ENCODE results near the gene ZER1.
"Not testable (repeated sequence)": the region's sequence is repeated elsewhere in the genome, so short reads cannot be mapped to it uniquely, and the experiment has no call there.

Gene ZER1

DNA sequence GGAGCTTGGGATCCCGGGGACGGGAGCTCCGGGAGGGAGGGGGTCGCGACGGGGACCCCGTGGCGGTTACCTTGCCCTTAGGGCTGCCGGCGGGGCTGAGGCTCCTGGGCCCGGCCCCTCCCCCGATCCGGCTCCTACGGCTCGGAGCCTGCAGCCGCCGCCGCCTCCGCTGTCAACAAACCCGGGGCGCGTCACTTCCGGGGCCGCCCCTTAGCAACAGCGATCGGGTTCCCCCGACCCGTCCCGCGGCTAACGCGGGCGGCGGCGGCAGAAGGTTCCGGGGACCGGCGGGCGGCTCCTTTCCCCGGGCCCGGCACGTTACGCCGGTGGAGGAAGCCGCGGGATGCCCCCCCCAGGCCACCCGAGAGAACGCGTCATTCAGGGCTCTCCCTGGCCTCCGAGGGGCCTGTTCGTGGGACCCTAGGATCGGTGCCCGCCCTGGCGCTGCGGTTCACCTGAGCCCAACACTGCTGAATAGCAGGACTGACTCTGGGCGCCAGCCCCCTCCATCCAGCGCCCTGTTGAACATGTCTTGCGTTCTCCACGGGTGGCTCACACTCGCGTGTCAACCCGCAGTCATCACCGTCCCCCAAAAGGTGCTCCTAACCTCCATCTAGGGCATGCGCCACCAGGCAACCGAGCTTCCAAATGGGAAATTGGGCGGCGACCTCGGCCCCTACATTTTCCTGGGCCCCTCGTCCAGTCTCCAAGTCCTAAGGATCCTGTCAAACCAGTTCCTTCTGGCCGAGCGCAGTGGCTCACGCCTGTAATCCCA lies at the start of gene ZER1:
Gene ZER1, minus strand, starts transcription at position 183 of the 775 bp plus-strand sequence. CDS start 16,362 bp downstream, outside the sequence.
- peak; percentile 97 for DNase-seq

DNA sequence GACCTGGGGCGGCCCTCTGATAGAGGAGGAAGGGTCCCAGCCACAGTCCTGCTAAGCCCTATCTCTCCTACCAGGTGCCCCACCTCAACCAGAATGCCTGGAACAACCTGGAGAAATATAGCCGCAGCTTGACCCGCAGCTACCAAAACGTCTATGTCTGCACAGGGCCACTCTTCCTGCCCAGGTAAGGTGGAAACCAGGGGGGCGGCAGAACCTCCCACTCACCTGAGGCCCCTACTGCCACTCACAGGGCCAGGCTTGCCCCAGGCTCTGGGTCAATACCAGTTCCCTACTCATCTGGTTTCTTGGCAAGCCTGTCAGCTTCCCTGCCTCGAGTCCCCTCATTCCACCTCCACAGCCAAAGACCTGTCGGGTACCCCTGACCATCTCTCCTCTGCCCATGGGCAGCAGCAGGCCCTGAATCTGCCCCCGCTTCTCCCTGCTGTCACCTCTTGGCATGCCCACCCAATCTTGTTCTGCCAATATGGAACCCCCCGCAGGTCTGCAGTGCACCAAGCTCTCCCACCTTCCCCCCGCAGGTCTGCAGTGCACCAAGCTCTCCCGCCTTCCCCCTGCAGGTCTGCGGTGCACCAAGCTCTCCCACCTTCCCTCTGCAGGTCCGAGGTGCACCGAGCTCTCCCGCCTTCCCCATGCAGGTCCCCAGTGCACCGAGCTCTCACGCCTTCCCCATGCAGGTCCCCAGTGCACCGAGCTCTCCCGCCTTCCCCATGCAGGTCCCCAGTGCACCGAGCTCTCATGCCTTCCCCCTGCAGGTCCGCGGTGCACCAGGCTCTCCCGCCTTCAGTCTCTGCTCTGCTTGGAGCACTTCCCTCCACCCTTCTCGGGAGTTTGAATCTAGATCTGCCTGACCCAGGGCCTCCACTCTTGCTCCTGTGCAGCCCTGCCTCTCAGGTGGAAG lies 49.2 kb upstream of the ZER1 start:
- no peak for DNase-seq

DNA sequence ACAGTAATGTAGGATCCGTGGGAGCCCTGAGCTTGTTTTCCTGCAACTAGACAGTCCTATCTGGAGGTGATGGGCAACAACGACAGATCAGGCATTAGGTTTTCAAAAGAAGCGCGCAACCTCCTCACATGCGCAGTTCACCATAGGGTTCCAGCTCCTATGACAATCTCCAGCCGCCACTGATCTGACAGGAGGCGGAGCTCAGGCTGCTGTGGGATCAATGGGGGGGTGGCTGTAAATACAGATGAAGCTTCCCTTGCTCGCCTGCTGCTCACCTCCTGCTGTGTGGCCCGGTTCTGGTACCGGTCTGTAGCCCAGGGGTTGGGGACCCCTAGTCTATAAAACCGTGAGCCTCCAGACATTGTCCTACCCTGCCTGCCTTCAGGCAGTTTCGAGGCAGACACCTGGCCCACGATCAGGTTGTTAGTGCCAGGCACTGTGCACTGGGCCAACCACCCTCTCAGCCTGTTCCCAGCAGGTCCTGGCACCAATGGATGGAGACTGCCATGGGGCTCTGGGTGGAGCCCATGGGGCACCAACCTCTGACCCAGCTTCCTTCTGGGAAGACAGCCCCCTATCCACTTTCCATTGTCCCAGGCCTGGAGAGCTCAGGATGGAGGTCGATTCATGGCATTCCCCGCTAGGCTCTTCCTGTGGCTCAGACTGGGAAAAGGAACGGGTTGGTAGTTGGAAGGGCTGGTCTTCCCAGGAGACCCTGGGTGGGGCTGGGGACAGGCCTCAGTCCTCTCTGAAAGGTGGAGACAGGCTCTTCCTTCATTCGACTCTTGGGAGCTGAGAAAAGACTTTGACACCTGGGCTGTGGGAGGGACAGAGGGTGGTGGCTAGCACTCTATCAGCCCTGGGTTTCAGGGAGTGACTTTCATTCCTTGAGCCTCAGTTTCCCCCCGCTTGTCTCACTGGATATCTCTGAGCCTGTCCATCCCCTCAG lies 48.3 kb upstream of the ZER1 start:
- DNase-seq, result no peak

DNA sequence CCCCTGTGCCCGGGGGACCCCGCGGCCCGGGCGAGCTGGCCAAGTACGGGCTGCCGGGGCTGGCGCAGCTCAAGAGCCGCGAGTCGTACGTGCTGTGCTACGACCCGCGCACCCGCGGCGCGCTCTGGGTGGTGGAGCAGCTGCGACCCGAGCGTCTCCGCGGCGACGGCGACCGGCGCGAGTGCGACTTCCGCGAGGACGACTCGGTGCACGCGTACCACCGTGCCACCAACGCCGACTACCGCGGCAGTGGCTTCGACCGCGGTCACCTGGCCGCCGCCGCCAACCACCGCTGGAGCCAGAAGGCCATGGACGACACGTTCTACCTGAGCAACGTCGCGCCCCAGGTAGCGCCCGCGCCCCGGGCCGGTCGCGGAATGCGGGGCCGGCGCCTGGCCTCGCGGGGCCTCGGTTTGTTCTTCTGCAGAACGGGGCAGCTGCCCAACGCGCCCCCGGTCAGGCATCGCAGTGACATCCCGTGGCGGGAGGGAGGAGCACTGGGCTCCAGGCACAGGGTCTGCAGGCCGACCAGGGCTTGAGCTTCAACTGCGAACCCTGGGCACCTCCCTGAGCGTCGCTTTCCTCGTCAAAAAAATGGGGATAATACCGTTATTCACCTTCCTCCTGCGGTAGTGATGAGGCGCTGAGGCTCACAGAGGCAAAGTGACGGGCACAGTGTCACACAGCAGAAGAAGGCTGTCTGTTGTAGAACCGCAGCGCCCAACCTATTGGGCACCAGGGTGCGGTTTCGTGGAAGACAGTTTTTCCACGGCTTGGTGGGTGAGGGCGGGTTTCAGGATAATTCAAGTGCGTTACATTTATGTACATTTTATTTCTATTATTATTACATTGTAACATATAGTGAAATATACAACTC lies 47.4 kb upstream of the ZER1 start:
- peak; percentile 26 for DNase-seq

DNA sequence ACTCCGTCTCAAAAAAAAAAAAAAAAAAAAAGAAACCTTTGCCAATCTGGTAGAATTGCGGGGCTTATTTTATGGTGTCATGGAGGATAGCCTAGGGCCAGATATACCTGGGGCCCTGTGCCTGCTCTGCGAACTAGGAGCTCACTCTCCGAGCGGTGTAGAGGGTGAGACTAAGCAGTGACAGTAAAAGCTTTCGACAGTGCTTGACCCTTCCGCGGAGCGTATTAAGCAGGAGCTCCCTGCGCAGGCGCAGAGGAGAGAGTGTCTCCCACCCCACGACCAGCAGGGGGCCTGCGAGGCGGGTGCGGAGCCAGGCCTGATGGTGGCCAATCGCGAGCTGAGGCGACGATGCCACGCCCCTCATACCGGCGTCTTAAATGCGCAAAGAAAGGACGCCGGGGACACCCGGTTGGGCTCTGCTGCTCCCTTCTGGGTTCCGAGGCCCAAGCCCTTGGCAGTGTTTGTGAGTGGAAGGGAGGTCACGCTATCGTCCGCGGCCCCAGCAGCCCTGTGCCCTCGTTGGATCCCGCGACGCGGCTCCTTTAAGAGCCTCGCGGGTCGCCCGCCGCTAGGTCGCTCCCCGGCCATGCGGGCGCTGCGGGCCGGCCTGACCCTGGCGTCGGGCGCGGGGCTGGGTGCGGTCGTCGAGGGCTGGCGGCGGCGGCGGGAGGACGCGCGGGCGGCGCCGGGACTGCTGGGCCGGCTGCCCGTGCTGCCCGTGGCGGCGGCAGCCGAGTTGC lies 46.5 kb upstream of the ZER1 start, which contains the start of gene ENDOG:
Gene ENDOG, plus strand, starts transcription at position 402 of the 740 bp plus-strand sequence. Its CDS starts 185 bp downstream, at position 587.
- peak; percentile 99 for DNase-seq

DNA sequence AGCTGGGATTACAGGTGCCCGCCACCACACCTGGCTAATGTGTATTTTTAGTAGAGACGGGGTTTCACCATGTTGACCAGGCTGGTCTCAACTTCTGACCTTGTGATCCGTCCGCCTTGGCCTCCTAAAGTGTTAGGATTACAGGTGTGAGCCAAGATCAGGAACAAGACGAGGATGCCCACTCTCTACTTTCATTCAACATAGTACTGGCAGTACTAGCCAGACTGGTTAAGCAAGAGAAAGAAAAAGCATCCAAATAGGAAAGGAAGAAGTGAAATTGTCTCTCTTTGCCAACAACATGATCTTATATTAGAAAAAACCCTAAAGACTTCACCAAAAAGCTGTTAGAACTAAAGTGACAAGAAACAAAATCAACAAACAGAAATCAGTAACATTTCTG lies 39.1 kb upstream of the ZER1 start:
- no peak for DNase-seq

DNA sequence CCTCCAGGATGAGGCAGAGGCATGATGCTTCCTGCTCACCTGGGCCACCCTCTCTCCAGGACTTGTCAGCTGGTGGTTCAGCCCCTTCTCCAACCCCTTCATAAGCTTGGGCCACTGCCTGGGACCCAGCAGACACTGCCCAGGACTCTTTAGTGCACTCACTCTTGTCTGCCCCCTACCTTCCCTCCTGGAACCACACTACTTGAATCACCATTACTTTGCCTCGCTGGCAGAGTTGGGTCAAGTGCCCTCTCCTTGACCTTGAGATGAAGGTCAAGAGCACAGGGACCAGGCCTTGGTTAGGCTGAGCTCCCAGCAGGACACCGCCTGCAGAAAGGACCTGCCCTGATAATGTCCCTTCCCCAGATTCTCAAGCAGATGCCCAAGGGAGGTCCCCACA lies 38.1 kb upstream of the ZER1 start:
- no peak for DNase-seq

DNA sequence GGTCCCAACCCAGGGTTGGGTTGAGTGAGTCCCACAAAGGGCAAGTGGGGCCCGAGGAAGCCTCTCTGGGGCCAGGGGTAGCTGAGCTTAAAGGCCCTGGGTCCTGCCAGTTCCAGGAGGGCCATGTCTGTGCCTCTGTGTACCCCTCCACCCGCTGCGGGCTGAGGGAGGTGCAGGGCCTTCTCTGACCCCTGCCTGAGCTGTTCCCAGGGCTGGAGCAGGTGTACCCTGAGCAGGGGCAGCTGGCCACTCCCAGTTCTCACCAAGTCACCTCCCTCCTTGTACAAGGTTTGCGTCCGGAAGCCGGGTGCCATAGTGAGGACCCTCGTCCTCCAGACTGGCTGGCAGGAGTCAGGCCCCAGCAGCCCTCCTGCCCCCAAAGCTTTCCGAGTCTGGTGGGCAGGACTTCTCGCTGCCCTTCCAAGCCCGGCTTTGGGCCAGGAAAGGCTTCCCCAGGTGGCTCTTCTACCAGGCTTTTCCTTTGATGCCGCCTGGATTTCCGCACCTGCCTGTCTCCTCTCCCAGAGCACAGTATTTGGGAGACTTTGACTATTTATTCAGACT lies 37.4 kb upstream of the ZER1 start:
- DNase-seq, result no peak

DNA sequence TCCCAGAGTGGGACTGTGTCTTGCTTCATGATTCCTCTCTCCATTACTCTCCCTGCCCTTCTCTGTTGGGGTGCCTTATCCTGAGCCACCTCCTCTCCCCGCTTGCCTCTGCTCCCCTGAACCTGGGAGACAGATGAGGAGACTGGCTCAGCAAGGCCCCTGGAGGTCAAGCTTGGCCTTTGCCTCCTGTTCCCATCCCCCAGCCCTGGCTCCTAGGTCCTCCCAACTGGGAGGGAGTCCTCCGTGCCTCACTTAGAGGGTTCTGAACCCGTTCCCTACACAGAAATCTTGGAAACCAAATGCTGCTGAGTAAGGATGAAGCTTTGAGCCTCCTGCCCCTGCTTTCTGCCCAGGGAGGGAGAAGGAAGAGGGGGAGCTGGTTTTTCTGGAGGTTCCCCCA lies 36.8 kb upstream of the ZER1 start:
- DNase-seq, result no peak

DNA sequence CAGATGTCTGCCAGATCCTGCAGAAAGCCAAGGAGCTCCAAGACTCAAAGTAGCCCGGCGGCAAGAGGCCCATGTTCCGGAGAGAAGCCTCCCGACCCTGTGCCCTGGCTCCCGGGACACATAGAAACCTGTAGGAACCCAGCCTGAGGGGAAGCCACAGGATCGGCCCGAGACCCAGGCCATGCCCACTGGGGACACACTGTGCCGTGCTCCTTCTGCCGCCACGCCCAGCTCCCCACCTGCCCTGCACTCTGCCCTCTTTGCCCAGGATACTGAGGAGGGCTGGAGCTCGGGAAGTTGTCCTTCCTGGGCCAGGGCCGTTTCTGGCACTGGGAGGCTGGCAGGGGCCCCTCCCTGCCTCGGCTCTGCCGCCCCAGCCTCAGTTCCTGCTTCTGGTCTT lies 36.1 kb upstream of the ZER1 start:
- DNase-seq, result no peak

DNA sequence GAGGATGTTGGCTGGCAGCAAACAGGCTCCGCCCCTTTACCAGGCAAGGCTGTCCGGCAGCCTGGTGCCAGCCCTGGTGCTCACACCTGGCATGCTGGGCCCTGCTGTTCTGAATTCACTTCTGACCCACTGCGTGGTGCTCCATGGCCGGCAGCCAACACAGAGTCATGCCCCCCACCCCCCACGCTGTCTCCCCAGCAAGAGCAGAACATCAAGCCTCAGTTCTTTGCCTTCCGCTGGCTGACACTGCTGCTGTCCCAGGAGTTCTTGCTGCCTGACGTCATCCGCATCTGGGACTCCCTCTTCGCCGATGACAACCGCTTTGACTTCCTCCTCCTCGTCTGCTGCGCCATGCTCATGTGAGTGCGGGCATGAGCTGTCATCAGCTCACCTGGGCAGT lies 33.9 kb upstream of the ZER1 start:
- no peak for DNase-seq

DNA sequence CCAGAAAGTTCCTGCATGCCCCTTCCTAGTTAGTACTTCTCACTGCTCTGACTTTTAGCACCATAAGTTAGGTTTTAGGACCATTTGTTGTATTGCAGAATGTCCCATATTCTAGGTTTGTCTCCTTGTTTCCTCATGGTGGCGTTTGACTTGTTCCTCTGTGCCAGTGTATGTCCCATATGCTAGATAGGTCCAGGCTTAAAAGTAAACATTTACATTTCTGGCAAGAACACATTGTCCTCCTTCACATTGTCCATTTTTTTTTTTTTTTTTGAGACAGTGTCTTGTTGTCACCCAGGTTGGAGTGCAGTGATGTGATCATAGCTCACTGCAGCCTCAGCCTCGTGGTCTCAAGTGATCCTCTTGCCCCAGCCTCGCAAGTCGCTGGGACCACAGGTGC lies 30.8 kb upstream of the ZER1 start:
- DNase-seq, result no peak

DNA sequence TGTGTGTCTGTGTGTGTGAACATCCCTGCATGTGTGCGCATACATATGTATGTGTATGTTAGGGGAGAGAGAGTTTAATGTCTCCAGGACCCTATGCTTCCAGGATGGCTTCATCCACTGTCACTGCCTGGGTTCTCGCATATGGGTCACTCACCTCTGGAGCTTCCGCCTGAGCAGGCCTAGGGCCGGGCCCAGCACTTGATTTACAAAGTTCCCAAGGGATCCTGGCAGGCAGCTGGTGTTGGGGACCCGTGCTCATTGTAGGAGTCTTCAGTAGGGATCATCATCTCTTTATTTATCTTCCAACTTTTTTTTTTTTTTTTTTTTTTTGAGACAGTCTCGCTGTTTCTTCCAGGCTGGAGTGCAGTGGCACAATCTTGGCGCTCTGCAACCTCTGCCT lies 28.3 kb upstream of the ZER1 start:
- DNase-seq, result no peak

DNA sequence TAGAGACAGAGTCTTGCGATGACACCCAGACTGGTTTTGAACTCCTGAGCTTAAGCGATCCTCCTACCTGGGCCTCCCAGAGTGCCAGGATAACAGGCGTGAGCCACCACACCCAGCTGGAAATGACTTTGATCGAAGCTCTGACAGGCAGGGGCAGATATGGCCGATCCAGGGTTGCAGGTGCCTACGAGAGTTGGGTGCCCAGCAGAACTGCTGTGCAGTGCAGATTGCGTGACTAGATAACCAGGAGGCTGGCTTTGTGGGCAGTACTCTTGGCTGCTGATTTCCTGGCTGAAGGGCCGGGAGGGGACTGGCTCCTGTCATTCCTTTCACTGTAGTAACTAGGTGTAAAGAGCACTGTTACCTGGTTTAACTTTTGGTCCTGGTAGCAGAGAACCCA lies 27.2 kb upstream of the ZER1 start:
- no peak for DNase-seq

DNA sequence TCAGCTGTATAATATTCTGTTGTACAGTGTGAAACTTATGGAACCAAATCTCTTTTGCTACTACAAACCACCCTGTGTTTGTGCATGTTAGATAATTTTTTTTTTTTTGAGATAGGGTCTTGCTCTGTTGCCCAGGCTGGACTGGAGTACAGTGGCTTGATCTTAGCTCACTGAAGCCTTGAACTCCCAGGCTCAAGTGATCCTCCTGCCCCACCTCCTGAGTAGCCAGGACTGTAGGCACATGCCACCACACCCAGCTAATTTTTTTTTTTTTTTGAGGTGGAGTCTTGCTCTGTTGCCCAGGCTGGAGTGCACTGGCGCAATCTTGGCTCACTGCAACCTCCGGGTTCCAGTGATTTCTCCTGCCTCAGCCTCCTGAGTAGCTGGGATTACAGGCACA lies 23.2 kb upstream of the ZER1 start:
- DNase-seq, result not testable (repeated sequence)

DNA sequence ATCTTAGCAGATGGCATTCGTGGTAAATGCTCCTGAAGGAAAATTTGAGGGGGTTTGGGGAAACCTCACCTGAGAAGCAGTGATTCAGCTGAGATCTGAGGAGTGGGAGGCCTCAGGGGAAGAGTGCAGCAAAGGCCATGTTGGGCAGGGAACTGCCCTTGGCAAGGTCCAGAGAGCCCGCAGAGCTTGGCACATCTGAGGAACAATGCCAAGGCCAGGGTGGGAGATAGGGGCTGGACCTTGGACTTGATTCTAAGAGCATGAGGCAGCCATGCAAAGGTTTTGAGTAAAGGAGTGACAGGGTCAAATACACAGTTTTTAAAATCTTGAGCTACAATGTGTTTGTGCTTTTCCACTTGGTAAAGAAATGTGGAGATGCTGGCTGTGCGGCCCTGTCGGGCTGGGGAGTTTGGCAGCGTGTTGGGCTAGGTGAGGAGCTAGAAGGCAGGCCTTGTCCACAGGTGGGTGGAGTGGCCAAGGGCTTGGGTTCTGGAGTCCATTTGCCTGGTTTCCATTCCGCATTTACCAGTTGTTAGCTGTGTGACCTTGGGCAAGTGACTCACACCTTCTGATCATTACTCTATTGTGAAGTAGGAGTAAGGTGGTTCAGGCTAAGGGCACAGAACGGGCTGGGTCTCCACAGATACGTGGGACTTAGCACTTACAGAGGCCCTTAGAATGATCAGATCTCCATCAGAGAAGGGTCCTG lies 21.4 kb upstream of the ZER1 start:
- no peak for DNase-seq

DNA sequence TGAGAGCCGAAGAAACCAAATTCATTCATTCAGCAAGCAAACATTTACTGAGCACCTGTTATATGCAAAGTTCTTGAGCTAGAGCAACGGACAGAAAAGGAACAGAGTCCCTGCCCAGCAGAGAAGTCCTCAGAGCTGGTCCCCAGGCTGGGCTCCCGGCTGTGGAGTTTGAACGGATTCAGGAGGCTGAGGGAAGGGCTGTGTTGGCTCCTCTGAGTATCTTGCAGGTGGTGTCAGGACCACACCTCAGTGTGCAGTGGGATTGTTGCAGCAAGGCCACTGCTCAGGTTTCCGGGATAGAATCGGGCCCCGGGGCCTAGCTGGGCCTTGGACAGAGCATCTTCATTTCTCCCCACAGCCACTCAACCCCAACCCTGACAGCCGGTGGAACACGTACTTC lies 20.4 kb upstream of the ZER1 start:
- no peak for DNase-seq

DNA sequence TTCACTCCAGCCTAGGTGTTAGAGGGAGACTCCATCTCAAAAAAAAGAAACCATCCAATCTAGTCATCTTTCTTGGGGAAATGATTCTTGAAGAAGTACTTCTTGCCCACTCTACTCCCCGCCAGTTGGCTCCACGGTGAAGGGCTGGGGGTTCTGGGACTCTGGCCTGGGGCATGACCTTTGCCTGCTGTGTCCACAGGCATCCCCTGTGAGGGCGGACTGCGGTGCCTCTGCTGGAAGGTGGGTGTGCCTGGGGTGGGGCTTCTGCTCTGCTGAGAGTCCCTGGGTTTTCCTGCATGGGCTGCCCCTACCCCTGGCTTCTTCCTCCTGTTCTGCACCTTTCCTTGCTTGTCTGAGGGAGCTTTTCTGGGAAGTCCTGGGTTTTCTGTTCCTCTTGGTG lies 18.8 kb upstream of the ZER1 start:
- no peak for DNase-seq

DNA sequence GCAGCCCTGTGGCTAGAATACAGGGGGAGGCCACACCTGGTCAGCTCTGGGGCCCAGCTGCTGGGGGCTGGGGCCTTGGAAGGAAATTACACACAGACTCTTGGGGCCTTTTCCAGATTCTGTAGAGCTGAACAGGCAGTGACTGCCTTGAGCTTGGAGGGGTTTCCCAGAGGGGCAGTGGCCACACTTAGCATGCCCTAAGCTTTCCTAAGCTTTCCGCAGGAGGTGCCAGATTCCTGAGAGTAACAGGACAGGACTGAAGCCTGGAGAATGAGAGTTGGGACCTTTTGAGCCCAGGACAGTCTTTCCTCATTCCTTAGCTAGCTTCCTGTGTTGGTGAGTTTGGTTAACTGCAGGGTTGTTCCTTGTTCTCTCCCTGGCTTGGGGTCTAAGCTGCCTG lies 16.7 kb upstream of the ZER1 start:
- DNase-seq, result no peak

DNA sequence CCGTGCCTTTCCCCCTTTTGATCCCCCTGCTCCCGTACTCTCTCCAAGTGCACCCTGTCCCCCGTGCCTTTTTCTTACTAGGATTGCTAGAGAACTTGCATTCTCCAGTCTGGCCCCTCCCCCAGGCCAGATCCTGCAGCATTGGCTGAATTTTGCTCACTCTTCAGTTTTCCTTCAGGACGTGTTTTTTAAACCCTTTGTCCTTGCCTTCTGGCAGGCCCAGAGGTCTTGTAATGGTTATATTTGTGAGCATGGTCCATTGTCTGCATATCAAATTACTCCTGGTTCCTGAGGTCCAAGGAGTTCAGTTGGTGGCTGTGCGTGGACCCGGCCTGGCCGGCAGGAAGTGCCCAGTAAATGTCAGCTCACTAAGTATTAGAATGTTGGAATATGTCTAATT lies 15.9 kb upstream of the ZER1 start:
- DNase-seq, result peak; percentile 22
